GM12878 (cell line): ENCODE results near the gene PAX5. TPM values are rescaled to one million over a fixed set of nuclear protein-coding genes. Genes with fewer than 3 reads are reported as not detected.

ENCODE experiments used
- CBX3 ChIP-seq: fragments of 200-600 bp; sonication (generic); IDR thresholded peaks from 2 replicates; pipeline ENCODE4 v1.6.1; 2016; ENCODE audit warnings: low read depth, borderline replicate concordance
- EZH2 ChIP-seq: IDR thresholded peaks from 2 replicates; pipeline ENCODE4 v1.6.1; 2012; ENCODE audit warnings: low read depth, mild to moderate bottlenecking, control low read depth, inconsistent platforms, low read length, borderline replicate concordance; ENCODE audit not compliant: control insufficient read depth
- GABPA ChIP-seq: IDR thresholded peaks from 2 replicates; pipeline ENCODE4 v1.6.1; 2014; ENCODE audit warnings: antibody characterized with exemption, low read depth, mild to moderate bottlenecking, inconsistent platforms
- NR2C1 ChIP-seq: fragments of 450-650 bp; IDR thresholded peaks from 2 replicates; pipeline ENCODE4 v1.6.1; 2017; ENCODE audit warnings: antibody characterized with exemption, mild to moderate bottlenecking, moderate library complexity
- RAD21 ChIP-seq: IDR thresholded peaks from 2 replicates; pipeline ENCODE4 v1.6.1; 2011; ENCODE audit warnings: mild to moderate bottlenecking, low read depth, low read length, moderate library complexity; ENCODE audit not compliant: insufficient read depth
- RB1 ChIP-seq: fragments of 450-650 bp; formaldehyde crosslinking; IDR thresholded peaks from 2 replicates; pipeline ENCODE4 v1.6.1; 2017; ENCODE audit warnings: mild to moderate bottlenecking, borderline replicate concordance
- RUNX3 ChIP-seq: IDR thresholded peaks from 2 replicates; pipeline ENCODE4 v1.6.1; 2012; ENCODE audit warnings: low read length, inconsistent platforms
- SREBF1 ChIP-seq: IDR thresholded peaks from 2 replicates; pipeline ENCODE4 v1.6.1; 2012; ENCODE audit warnings: mild to moderate bottlenecking, low read length
- SUZ12 ChIP-seq: fragments of 200-600 bp; sonication (generic); IDR thresholded peaks from one replicate; pipeline ENCODE4 v1.6.1; 2018; ENCODE audit warnings: antibody characterized with exemption, mild to moderate bottlenecking; ENCODE audit not compliant: unreplicated experiment
- TBL1XR1 ChIP-seq: IDR thresholded peaks from 2 replicates; pipeline ENCODE4 v1.6.1; 2012; ENCODE audit warnings: low read depth, low read length, improper control_type of control experiment
- YY1 ChIP-seq: IDR thresholded peaks from 2 replicates; pipeline ENCODE4 v1.6.1; 2011; ENCODE audit warnings: low read depth, mild to moderate bottlenecking, low read length
- ZNF384 ChIP-seq: IDR thresholded peaks from 2 replicates; pipeline ENCODE4 v1.6.1; 2012; ENCODE audit warnings: low read depth, mild to moderate bottlenecking, low read length, improper control_type of control experiment, borderline replicate concordance
- polyA plus RNA-seq, 11 experiments: library from polyadenylated mRNA; depleted of rRNA in 4 of 11; unstranded in 6 of 11; stranded (reverse) in 5 of 11; fragments of >200 nt; fragmentation: Nextera tagmentation in 4 of 11; fragmentation: Illumina TruSeq in 1 of 11; extraction: Ambion mirVana in 4 of 11; extraction: Trizol in 1 of 11; gene quantifications; 1 replicate in 1 of 11; 2 replicates in 10 of 11; pipeline versions ENCODE4 v1.2.1 to v1.2.3, GENCODE V29; 2011 to 2016; ENCODE audit warnings: inconsistent platforms in 2 of 11, missing spikeins in 2 of 11, low read depth in 1 of 11
- total RNA-seq, 4 experiments: library from RNA; depleted of rRNA in 3 of 4; stranded (reverse); fragments of >200 nt in 3 of 4; fragmentation: Illumina TruSeq in 1 of 4; extraction: Trizol in 1 of 4; gene quantifications; 2 replicates each; pipeline versions ENCODE4 v1.2.1 to v1.2.3, GENCODE V29; 2013 to 2021
- TF ChIP-seq, protein P1 (sequence below): fragments of 450-650 bp; IDR thresholded peaks from 2 replicates; pipeline ENCODE4 v1.6.1; 2017; ENCODE audit warnings: low read depth, mild to moderate bottlenecking, moderate library complexity
- TF ChIP-seq, protein P2 (sequence below): fragments of 150-350 bp; IDR thresholded peaks from 2 replicates; pipeline ENCODE4 v1.6.1; 2014; ENCODE audit warnings: mild to moderate bottlenecking, low read depth, low read length
- TF ChIP-seq, protein P3 (sequence below): fragments of 450-650 bp; IDR thresholded peaks from 2 replicates; pipeline ENCODE4 v1.6.1; 2017; ENCODE audit warnings: mild to moderate bottlenecking
- TF ChIP-seq, protein P4 (sequence below): fragments of 150-350 bp; IDR thresholded peaks from 2 replicates; pipeline ENCODE4 v1.6.1; 2016; ENCODE audit warnings: low read depth, low read length
- TF ChIP-seq, protein P5 (sequence below): IDR thresholded peaks from 2 replicates; pipeline ENCODE4 v1.6.1; 2011; ENCODE audit warnings: borderline replicate concordance, low read depth, mild to moderate bottlenecking, moderate library complexity, mixed read lengths, low read length; ENCODE audit not compliant: insufficient read depth; ENCODE audit errors: extremely low read length

Gene PAX5
- total and polyA plus RNA-seq, 10 of the 15 experiments (the other 5 are each of a cell fraction or from before 2014, with no cell fraction given): 2.2 to 123 (median 31.9) TPM

DNA sequence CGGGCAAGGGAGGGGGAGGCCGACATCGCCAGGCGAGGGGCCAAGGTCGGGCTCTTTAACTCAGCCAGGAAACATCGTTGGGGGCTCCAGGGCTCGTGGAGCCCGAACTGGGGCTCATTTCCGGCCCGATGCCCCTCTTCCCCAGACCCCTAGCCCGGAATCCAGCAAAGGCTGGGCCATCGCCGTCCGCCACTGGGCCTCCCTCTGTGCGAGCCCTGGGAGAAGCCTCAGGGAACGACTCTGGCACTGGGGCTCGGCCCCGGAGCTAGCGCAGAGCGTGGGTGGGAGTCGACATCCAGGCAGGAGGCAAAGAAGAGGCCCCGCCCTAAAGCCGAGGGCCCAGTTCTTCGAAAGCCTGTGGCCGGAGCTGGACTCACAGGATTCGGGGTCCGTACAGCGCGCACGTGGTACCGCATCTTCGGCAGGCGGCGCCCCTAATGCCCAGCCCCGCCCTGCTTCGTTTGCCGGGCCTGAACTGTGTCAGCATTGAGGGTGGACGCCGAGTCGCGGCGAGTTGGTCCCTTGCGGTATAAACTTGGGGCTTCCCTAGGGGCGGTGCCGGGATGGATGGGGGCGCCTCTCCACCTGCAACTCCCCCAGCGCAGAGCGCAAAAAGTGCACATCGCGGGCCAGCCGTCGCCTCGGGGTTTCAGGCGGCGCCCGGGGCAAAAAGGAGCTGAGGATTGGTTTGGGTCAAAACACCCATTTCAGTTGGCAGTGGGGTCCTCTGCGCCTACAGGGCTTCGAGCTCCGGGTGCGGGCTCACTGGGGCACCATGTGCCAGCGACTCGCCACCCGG, 3.6 kb upstream of the PAX5 start (continued):
- TF ChIP-seq CBX3 (no peak), GABPA (no peak), YY1 (no peak), EZH2 (no peak), SREBF1 (no peak), RUNX3 (no peak), NR2C1 (no peak; the same call in 1 of the 2 replicates), SUZ12 (no peak), ZNF384 (no peak), RB1 (no peak), TBL1XR1 (no peak), RAD21 (no peak)
- TF ChIP-seq, protein P1, sequence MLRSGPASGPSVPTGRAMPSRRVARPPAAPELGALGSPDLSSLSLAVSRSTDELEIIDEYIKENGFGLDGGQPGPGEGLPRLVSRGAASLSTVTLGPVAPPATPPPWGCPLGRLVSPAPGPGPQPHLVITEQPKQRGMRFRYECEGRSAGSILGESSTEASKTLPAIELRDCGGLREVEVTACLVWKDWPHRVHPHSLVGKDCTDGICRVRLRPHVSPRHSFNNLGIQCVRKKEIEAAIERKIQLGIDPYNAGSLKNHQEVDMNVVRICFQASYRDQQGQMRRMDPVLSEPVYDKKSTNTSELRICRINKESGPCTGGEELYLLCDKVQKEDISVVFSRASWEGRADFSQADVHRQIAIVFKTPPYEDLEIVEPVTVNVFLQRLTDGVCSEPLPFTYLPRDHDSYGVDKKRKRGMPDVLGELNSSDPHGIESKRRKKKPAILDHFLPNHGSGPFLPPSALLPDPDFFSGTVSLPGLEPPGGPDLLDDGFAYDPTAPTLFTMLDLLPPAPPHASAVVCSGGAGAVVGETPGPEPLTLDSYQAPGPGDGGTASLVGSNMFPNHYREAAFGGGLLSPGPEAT: no peak
- TF ChIP-seq, protein P2, sequence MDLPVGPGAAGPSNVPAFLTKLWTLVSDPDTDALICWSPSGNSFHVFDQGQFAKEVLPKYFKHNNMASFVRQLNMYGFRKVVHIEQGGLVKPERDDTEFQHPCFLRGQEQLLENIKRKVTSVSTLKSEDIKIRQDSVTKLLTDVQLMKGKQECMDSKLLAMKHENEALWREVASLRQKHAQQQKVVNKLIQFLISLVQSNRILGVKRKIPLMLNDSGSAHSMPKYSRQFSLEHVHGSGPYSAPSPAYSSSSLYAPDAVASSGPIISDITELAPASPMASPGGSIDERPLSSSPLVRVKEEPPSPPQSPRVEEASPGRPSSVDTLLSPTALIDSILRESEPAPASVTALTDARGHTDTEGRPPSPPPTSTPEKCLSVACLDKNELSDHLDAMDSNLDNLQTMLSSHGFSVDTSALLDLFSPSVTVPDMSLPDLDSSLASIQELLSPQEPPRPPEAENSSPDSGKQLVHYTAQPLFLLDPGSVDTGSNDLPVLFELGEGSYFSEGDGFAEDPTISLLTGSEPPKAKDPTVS: no peak
- TF ChIP-seq, protein P3, sequence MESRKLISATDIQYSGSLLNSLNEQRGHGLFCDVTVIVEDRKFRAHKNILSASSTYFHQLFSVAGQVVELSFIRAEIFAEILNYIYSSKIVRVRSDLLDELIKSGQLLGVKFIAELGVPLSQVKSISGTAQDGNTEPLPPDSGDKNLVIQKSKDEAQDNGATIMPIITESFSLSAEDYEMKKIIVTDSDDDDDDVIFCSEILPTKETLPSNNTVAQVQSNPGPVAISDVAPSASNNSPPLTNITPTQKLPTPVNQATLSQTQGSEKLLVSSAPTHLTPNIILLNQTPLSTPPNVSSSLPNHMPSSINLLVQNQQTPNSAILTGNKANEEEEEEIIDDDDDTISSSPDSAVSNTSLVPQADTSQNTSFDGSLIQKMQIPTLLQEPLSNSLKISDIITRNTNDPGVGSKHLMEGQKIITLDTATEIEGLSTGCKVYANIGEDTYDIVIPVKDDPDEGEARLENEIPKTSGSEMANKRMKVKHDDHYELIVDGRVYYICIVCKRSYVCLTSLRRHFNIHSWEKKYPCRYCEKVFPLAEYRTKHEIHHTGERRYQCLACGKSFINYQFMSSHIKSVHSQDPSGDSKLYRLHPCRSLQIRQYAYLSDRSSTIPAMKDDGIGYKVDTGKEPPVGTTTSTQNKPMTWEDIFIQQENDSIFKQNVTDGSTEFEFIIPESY: peak; percentile 63; the same call in 1 of the 2 replicates
- TF ChIP-seq, protein P4, sequence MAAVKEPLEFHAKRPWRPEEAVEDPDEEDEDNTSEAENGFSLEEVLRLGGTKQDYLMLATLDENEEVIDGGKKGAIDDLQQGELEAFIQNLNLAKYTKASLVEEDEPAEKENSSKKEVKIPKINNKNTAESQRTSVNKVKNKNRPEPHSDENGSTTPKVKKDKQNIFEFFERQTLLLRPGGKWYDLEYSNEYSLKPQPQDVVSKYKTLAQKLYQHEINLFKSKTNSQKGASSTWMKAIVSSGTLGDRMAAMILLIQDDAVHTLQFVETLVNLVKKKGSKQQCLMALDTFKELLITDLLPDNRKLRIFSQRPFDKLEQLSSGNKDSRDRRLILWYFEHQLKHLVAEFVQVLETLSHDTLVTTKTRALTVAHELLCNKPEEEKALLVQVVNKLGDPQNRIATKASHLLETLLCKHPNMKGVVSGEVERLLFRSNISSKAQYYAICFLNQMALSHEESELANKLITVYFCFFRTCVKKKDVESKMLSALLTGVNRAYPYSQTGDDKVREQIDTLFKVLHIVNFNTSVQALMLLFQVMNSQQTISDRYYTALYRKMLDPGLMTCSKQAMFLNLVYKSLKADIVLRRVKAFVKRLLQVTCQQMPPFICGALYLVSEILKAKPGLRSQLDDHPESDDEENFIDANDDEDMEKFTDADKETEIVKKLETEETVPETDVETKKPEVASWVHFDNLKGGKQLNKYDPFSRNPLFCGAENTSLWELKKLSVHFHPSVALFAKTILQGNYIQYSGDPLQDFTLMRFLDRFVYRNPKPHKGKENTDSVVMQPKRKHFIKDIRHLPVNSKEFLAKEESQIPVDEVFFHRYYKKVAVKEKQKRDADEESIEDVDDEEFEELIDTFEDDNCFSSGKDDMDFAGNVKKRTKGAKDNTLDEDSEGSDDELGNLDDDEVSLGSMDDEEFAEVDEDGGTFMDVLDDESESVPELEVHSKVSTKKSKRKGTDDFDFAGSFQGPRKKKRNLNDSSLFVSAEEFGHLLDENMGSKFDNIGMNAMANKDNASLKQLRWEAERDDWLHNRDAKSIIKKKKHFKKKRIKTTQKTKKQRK: no peak
- TF ChIP-seq, protein P5, sequence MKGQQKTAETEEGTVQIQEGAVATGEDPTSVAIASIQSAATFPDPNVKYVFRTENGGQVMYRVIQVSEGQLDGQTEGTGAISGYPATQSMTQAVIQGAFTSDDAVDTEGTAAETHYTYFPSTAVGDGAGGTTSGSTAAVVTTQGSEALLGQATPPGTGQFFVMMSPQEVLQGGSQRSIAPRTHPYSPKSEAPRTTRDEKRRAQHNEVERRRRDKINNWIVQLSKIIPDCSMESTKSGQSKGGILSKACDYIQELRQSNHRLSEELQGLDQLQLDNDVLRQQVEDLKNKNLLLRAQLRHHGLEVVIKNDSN: peak; percentile 31
